Measurements from ENCODE around the gene GPR15.

Gene GPR15

DNA sequence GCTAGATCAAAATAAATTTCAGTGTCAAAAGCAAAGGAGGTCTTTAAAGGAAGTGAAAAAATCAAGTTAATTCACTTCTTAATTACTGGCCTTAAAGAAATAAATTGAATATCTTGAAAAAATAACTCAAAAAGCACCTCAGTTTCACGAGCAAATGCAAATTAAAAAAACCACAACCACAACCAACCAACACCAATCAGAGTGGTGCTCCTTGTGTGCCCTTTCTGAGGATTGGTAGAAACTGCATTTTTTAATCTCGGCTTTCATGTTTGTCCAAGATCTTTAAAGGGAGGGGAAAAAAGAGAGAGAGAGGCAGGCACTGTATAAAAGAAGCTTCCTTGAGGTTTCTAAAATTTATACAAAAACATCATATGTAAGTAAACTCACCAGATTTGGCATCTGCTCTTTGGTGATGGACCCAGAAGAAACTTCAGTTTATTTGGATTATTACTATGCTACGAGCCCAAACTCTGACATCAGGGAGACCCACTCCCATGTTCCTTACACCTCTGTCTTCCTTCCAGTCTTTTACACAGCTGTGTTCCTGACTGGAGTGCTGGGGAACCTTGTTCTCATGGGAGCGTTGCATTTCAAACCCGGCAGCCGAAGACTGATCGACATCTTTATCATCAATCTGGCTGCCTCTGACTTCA lies at the start of gene GPR15:
Gene GPR15, plus strand, starts transcription at position 357 of the 653 bp plus-strand sequence. Its CDS starts 56 bp downstream, at position 413.
- DNase-seq (ENCODE audit: low read depth) = no peak
- no peak for TF ChIP-seq CTCF (IDR thresholded peaks at IDR 0.05; ENCODE audit: control insufficient read depth, extremely low read depth, insufficient read depth)
- no peak within 1 kb of the TSS for H3K4me3 ChIP-seq (ENCODE audit: low read depth, low read length)

DNA sequence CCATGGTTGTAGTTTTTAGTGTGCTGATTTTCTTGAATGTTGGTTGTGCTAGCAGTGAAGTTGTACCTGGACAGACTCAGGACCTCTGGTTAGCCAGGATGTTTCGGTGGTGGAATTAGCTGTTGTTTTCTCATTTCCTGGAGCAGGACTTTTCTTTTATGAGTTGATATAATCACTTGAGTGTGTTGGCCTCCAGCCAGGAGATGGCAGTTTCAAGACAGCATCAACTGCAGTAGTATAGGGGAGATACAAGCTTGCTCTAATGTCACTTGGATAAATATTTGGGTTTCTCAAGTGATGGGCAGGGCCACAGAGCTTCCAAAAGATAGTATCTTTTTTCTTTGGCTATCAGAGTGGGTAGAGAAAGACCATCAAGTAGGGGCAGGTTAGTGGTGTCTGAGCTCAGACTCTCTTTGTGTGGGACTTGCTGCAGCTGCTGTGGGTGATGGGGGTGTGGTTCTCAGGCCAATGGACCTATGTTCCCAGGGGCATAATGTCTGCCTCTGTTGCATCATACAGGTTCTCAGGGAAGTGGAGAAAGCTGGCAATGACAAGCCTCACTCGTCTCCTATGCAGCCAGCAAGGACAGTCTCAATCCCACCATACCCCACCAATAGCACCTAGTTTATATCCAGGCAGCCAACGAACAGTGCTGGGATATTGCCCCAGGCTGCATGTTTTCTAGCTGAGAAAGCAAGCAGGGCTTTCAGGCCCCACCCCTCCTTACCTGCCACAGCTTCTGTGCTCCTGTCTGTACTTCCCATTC lies 48.9 kb upstream of the GPR15 start:
- no peak for TF ChIP-seq CTCF (IDR thresholded peaks at IDR 0.05; ENCODE audit: control insufficient read depth, extremely low read depth, insufficient read depth)
- DNase-seq (ENCODE audit: low read depth) = peak; percentile 86
- no peak overlapping the region for H3K4me3 ChIP-seq (ENCODE audit: low read depth, low read length)

DNA sequence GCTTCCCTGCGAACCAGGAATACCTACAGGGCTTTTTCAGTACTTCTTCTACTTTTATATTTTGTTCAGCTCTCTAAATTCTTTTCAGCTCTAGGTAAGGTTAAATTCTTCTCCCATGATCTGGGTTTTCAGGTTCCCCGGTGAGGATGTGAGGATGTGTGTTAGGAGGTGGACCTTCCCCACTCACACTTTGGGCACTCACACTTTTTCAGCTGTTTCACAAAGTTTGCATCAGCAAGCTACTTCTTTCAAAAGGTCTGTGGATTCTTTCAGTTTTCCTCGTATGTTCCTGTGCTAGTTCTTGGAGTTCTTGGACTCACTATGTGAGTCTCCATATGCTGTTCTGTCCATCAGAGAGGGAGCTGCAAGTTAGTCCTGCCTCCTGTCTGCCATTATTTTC lies 48.2 kb upstream of the GPR15 start:
- no peak for DNase-seq (ENCODE audit: low read depth)
- no peak for TF ChIP-seq CTCF (IDR thresholded peaks at IDR 0.05; ENCODE audit: control insufficient read depth, extremely low read depth, insufficient read depth)
- H3K4me3 ChIP-seq (ENCODE audit: low read depth, low read length) = no peak overlapping the region

DNA sequence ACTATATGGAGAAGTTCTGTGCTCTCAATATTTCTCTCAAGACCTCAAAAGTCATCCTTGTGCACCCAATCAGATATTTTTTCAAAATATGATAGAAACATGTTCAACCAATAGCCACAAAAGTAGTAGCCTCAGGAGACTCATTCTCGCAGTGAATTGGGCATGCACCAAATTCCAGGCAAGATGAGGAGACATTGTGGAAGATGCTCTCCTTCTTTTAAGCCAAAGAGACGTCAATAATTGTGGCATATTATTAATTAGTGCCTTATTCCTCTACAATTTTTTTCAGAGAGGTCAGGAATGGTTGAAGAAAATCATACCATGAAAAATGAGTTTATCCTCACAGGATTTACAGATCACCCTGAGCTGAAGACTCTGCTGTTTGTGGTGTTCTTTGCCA lies 34.4 kb upstream of the GPR15 start, which contains the start of gene OR5K2:
Gene OR5K2, plus strand, starts transcription at position 301 of the 400 bp plus-strand sequence. Its CDS starts 0 bp downstream, at position 301.
- H3K4me3 ChIP-seq (ENCODE audit: low read depth, low read length) = no peak within 1 kb of the TSS
- DNase-seq (ENCODE audit: low read depth) = no peak
- no peak for TF ChIP-seq CTCF (IDR thresholded peaks at IDR 0.05; ENCODE audit: control insufficient read depth, extremely low read depth, insufficient read depth)

DNA sequence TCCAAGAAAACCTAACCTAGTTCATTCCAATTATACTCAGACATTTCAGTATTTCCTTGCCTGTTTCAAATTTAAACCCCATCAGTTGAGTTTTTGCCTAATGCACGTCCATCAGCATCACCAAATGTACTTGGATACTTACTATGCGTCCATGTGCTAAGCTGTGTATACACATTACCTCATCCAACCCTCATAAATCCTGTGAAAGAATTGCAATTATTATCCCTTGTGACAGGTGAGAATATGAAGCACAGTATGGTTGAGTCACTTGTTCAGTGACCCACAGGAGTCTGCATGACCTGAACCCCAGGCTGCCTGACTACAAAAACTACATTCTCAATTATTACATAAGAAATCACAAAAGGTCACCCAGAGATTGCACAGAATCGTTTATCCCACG lies 31.8 kb upstream of the GPR15 start:
- no peak overlapping the region for H3K4me3 ChIP-seq (ENCODE audit: low read depth, low read length)
- DNase-seq (ENCODE audit: low read depth) = peak; percentile 35
- no peak for TF ChIP-seq CTCF (IDR thresholded peaks at IDR 0.05; ENCODE audit: control insufficient read depth, extremely low read depth, insufficient read depth)

- no peak for DNase-seq (ENCODE audit: low read depth)
- H3K4me3 ChIP-seq (ENCODE audit: low read depth, low read length) = no peak overlapping the region
- TF ChIP-seq CTCF (IDR thresholded peaks at IDR 0.05; ENCODE audit: control insufficient read depth, extremely low read depth, insufficient read depth) = no peak
Observed at GRCh38 chr3:98501270-98501669, 30.5 kb upstream of the GPR15 start.
